Muscle layer of colon (tissue), 2 donors: ENCODE data around the gene SMARCE1.

ENCODE experiments used
- H3K27ac ChIP-seq: one replicate; pipeline ENCODE4 v1.7.0; 2013; ENCODE audit warnings: low read depth, mild to moderate bottlenecking, low read length, moderate library complexity
- H3K27me3 ChIP-seq, 2 donors: one replicate each; pipeline ENCODE4 v1.7.0; 2013; ENCODE audit warnings: low read length in 2 of 2, mild to moderate bottlenecking in 2 of 2; ENCODE audit not compliant: insufficient read depth in 2 of 2, control insufficient read depth in 1 of 2
- H3K36me3 ChIP-seq: one replicate; pipeline ENCODE4 v1.7.0; 2013; ENCODE audit warnings: mild to moderate bottlenecking, low read length; ENCODE audit not compliant: insufficient read depth
- H3K4me1 ChIP-seq: one replicate; pipeline ENCODE4 v1.7.0; 2013; ENCODE audit warnings: mild to moderate bottlenecking, low read length; ENCODE audit not compliant: insufficient read depth
- H3K4me3 ChIP-seq, 2 donors: one replicate each; pipeline ENCODE4 v1.7.0; 2013; ENCODE audit warnings: low read length in 2 of 2, low read depth in 1 of 2, mild to moderate bottlenecking in 1 of 2, moderate library complexity in 1 of 2
- H3K9ac ChIP-seq: one replicate; pipeline ENCODE4 v1.7.0; 2013; ENCODE audit warnings: low read length
- H3K9me3 ChIP-seq: one replicate; pipeline ENCODE4 v1.7.0; 2013; ENCODE audit warnings: mild to moderate bottlenecking, low read length
- donor health status: abdominal sarcoma.
- donor health status: Adenocarcinoma of cecum.

SMARCE1 gene

GRCh38 chr17:40617678-40618240 is 29.9 kb downstream of the SMARCE1 start:
- Histone ChIP-seq H3K27me3 (no peaks in the 10 kb centered on the region), H3K4me3 (no peak overlapping the region), H3K4me1 (no peaks in the 10 kb centered on the region), H3K9ac (no peak overlapping the region), H3K36me3 (no peaks in the 10 kb centered on the region), H3K27ac (no peak overlapping the region), H3K9me3 (no peaks in the 10 kb centered on the region)

GRCh38 chr17:40616592-40616991 is 31.0 kb downstream of the SMARCE1 start:
- Histone ChIP-seq H3K27ac (no peak overlapping the region), H3K4me1 (no peaks in the 10 kb centered on the region), H3K9me3 (no peaks in the 10 kb centered on the region), H3K9ac (no peak overlapping the region), H3K27me3 (no peaks in the 10 kb centered on the region), H3K4me3 (no peak overlapping the region), H3K36me3 (no peaks in the 10 kb centered on the region)

- no peaks in the 10 kb centered on the region for H3K9me3 ChIP-seq
- no peaks in the 10 kb centered on the region for H3K36me3 ChIP-seq
- H3K4me1 ChIP-seq = no peaks in the 10 kb centered on the region
- H3K27me3 ChIP-seq = no peaks in the 10 kb centered on the region
- no peak overlapping the region for H3K9ac ChIP-seq
- no peak overlapping the region for H3K27ac ChIP-seq
- no peak overlapping the region for H3K4me3 ChIP-seq
These were observed 31.7 kb downstream of the SMARCE1 start for GRCh38 chr17:40615841-40616476.

GRCh38 chr17:40615068-40615840 is 32.4 kb downstream of the SMARCE1 start:
- H3K9me3 ChIP-seq = no peaks in the 10 kb centered on the region
- H3K36me3 ChIP-seq = no peaks in the 10 kb centered on the region
- H3K4me3 ChIP-seq = no peak overlapping the region
- no peaks in the 10 kb centered on the region for H3K4me1 ChIP-seq
- H3K27ac ChIP-seq = no peak overlapping the region
- H3K27me3 ChIP-seq = no peaks in the 10 kb centered on the region
- H3K9ac ChIP-seq = no peak overlapping the region

GRCh38 chr17:40614431-40615067 is 33.1 kb downstream of the SMARCE1 start:
- no peak overlapping the region for H3K27ac ChIP-seq
- no peak overlapping the region for H3K9ac ChIP-seq
- H3K4me3 ChIP-seq = no peak overlapping the region
- H3K27me3 ChIP-seq = no peaks in the 10 kb centered on the region
- no peaks in the 10 kb centered on the region for H3K4me1 ChIP-seq
- no peaks in the 10 kb centered on the region for H3K9me3 ChIP-seq
- H3K36me3 ChIP-seq = no peaks in the 10 kb centered on the region

GRCh38 chr17:40613467-40614154 is 34.0 kb downstream of the SMARCE1 start:
- Histone ChIP-seq H3K4me1 (no peaks in the 10 kb centered on the region), H3K4me3 (no peak overlapping the region), H3K9ac (no peak overlapping the region), H3K27ac (no peak overlapping the region), H3K9me3 (no peaks in the 10 kb centered on the region), H3K27me3 (no peaks in the 10 kb centered on the region), H3K36me3 (no peaks in the 10 kb centered on the region)

GRCh38 chr17:40612599-40613244 is 34.9 kb downstream of the SMARCE1 start:
- Histone ChIP-seq H3K4me1 (no peaks in the 10 kb centered on the region), H3K9ac (no peak overlapping the region), H3K27ac (no peak overlapping the region), H3K9me3 (no peaks in the 10 kb centered on the region), H3K4me3 (no peak overlapping the region), H3K36me3 (no peaks in the 10 kb centered on the region), H3K27me3 (no peaks in the 10 kb centered on the region)

GRCh38 chr17:40611840-40612474 is 35.7 kb downstream of the SMARCE1 start:
- Histone ChIP-seq H3K27ac (no peak overlapping the region), H3K9ac (no peak overlapping the region), H3K36me3 (no peaks in the 10 kb centered on the region), H3K4me1 (no peaks in the 10 kb centered on the region), H3K27me3 (no peaks in the 10 kb centered on the region), H3K9me3 (no peaks in the 10 kb centered on the region), H3K4me3 (no peak overlapping the region)

GRCh38 chr17:40610359-40610758 is 37.3 kb downstream of the SMARCE1 start:
- no peaks in the 10 kb centered on the region for H3K4me1 ChIP-seq
- no peak overlapping the region for H3K9ac ChIP-seq
- H3K9me3 ChIP-seq = no peaks in the 10 kb centered on the region
- no peaks in the 10 kb centered on the region for H3K36me3 ChIP-seq
- H3K27ac ChIP-seq = no peak overlapping the region
- H3K27me3 ChIP-seq = no peaks in the 10 kb centered on the region
- H3K4me3 ChIP-seq = no peak overlapping the region

- Histone ChIP-seq H3K4me1 (peaks cover 4% of the 10 kb centered on the region), H3K36me3 (no peaks in the 10 kb centered on the region), H3K27me3 (no peaks in the 10 kb centered on the region), H3K9ac (no peak overlapping the region), H3K9me3 (no peaks in the 10 kb centered on the region), H3K4me3 (no peak overlapping the region), H3K27ac (no peak overlapping the region)
These were observed 39.5 kb downstream of the SMARCE1 start for GRCh38 chr17:40608061-40608581.
